Activated CD8-positive, alpha-beta memory T cell treated with anti-CD3 and anti-CD28 coated beads for 4 hours (primary cell): ENCODE data around the gene GAGE12E.
"Not testable (repeated sequence)": the region's sequence is repeated elsewhere in the genome, so short reads cannot be mapped to it uniquely, and the experiment has no call there.

Experiments
- DNase-seq, 2 donors: peaks; one replicate each; pipeline ENCODE4 v3.0.0-alpha.2; 2020; ENCODE audit warnings: low read depth in 2 of 2

GAGE12E gene

GRCh38 chrX:49550989-49551388 lies at the start of gene GAGE12E:
Gene GAGE12E, plus strand, starts transcription at chrX:49551289. Its CDS starts 1,155 bp downstream, at chrX:49552444.
- DNase-seq = not testable (repeated sequence)

DNA sequence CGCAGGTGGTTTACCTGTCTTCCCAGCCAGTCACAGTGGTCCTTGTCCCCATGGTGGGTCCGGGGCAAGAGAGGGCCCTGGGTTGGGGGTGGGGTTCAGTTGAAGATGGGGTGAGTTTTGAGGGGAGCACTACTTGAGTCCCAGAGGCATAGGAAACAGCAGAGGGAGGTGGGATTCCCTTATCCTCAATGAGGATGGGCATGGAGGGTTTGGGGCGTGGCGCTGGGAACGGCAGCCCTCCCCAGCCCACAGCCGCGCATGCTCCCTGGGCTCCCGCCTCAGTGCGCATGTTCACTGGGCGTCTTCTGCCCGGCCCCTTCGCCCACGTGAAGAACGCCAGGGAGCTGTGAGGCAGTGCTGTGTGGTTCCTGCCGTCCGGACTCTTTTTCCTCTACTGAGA lies 19.2 kb upstream of the GAGE12E start, which contains the start of gene GAGE12C:
GAGE12C (plus strand) TSS at position 301 of the 400 bp plus-strand sequence. CDS start 1,155 bp downstream, outside the sequence.
- DNase-seq = not testable (repeated sequence)

DNA sequence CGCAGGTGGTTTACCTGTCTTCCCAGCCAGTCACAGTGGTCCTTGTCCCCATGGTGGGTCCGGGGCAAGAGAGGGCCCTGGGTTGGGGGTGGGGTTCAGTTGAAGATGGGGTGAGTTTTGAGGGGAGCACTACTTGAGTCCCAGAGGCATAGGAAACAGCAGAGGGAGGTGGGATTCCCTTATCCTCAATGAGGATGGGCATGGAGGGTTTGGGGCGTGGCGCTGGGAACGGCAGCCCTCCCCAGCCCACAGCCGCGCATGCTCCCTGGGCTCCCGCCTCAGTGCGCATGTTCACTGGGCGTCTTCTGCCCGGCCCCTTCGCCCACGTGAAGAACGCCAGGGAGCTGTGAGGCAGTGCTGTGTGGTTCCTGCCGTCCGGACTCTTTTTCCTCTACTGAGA lies 9.7 kb upstream of the GAGE12E start, which contains the start of gene GAGE12D:
GAGE12D (plus strand) TSS at position 301 of the 400 bp plus-strand sequence. CDS start 1,155 bp downstream, outside the sequence.
- not testable (repeated sequence) for DNase-seq

GRCh38 chrX:49560542-49560941 lies 9.5 kb downstream of the GAGE12E start, which contains the start of gene GAGE12F:
Gene GAGE12F, plus strand, starts transcription at chrX:49560842. Its CDS starts 1,155 bp downstream, at chrX:49561997.
- DNase-seq = not testable (repeated sequence)

GRCh38 chrX:49568728-49569127 lies 17.6 kb downstream of the GAGE12E start:
- DNase-seq = not testable (repeated sequence)

DNA sequence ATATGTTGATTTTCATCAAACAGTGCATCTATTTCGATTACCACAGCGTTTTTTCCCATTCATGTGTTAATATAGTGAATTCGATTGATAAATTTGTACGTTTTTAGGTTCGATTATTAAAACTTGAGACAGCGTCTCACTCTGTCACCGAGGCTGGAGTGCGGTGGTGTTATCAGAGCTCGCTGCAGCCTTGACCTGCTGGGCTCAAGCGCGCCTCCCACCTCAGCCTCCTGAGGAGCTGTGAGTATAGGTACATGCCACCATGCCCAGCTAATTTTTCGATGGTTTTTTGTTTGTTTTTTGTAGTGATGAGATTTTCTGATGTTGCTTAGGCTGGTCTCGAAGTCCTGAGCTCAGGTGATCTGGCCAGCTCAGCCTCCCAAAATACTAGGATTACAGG lies 18.1 kb downstream of the GAGE12E start:
- not testable (repeated sequence) for DNase-seq

DNA sequence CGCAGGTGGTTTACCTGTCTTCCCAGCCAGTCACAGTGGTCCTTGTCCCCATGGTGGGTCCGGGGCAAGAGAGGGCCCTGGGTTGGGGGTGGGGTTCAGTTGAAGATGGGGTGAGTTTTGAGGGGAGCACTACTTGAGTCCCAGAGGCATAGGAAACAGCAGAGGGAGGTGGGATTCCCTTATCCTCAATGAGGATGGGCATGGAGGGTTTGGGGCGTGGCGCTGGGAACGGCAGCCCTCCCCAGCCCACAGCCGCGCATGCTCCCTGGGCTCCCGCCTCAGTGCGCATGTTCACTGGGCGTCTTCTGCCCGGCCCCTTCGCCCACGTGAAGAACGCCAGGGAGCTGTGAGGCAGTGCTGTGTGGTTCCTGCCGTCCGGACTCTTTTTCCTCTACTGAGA lies 19.0 kb downstream of the GAGE12E start, which contains the start of gene GAGE12G:
GAGE12G (plus strand) TSS at position 301 of the 400 bp plus-strand sequence. CDS start 1,155 bp downstream, outside the sequence.
- DNase-seq = not testable (repeated sequence)

DNA sequence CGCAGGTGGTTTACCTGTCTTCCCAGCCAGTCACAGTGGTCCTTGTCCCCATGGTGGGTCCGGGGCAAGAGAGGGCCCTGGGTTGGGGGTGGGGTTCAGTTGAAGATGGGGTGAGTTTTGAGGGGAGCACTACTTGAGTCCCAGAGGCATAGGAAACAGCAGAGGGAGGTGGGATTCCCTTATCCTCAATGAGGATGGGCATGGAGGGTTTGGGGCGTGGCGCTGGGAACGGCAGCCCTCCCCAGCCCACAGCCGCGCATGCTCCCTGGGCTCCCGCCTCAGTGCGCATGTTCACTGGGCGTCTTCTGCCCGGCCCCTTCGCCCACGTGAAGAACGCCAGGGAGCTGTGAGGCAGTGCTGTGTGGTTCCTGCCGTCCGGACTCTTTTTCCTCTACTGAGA lies 28.6 kb downstream of the GAGE12E start, which contains the start of gene GAGE12H:
GAGE12H (plus strand) TSS at position 301 of the 400 bp plus-strand sequence. CDS start 1,155 bp downstream, outside the sequence.
- DNase-seq = not testable (repeated sequence)

- not testable (repeated sequence) for DNase-seq
These were observed 38.1 kb downstream of the GAGE12E start, which contains the start of gene GAGE2A for GRCh38 chrX:49589196-49589595. Gene GAGE2A, plus strand, starts transcription at chrX:49589496. Its CDS starts 1,155 bp downstream, at chrX:49590651.

- DNase-seq = not testable (repeated sequence)
These were observed 38.8 kb downstream of the GAGE12E start for GRCh38 chrX:49589769-49590478.

- not testable (repeated sequence) for DNase-seq
These were observed 39.4 kb downstream of the GAGE12E start for GRCh38 chrX:49590488-49590887.

GRCh38 chrX:49598720-49599119 lies 47.6 kb downstream of the GAGE12E start, which contains the start of gene GAGE1:
Gene GAGE1, plus strand, starts transcription at chrX:49599020. Its CDS starts 1,155 bp downstream, at chrX:49600175.
- not testable (repeated sequence) for DNase-seq
